SHP77 (cell line): ENCODE results near the gene EXOC6B.

Source experiments
- DNase-seq, 2 experiments: peaks; one replicate each; lab custom pipeline; 2025; lab: John Stamatoyannopoulos, UW

Gene EXOC6B

GRCh38 chr2:72789241-72789640, 36.6 kb downstream of the EXOC6B start:
- no peak for DNase-seq

- DNase-seq: no peak
Measured at GRCh38 chr2:72788756-72789155, 37.1 kb downstream of the EXOC6B start.

- no peak for DNase-seq
Measured at GRCh38 chr2:72785517-72785916, 40.3 kb downstream of the EXOC6B start.

- DNase-seq: no peak
Measured at GRCh38 chr2:72782520-72782919, 43.3 kb downstream of the EXOC6B start.

GRCh38 chr2:72781480-72781879, 44.4 kb downstream of the EXOC6B start:
- DNase-seq: no peak

- DNase-seq: no peak
Measured at GRCh38 chr2:72780477-72780876, 45.4 kb downstream of the EXOC6B start.

- DNase-seq: no peak
Measured at GRCh38 chr2:72779495-72779894, 46.3 kb downstream of the EXOC6B start.

- DNase-seq: no peak
Measured at GRCh38 chr2:72778410-72778809, 47.4 kb downstream of the EXOC6B start.

- peak; percentile 46 to 56 for DNase-seq
Measured at GRCh38 chr2:72770879-72771461, 54.9 kb downstream of the EXOC6B start.

- no peak for DNase-seq
Measured at GRCh38 chr2:72765997-72766609, 59.7 kb downstream of the EXOC6B start.

GRCh38 chr2:72762276-72762675, 63.6 kb downstream of the EXOC6B start:
- DNase-seq: no peak

GRCh38 chr2:72759755-72760154, 66.1 kb downstream of the EXOC6B start:
- DNase-seq: no peak

- no peak for DNase-seq
Measured at GRCh38 chr2:72757177-72757775, 68.6 kb downstream of the EXOC6B start.

- DNase-seq: no peak
Measured at GRCh38 chr2:72755647-72756423, 70.0 kb downstream of the EXOC6B start.

GRCh38 chr2:72754628-72755320, 71.1 kb downstream of the EXOC6B start:
- no peak for DNase-seq

- no peak for DNase-seq
Measured at GRCh38 chr2:72750977-72751639, 74.7 kb downstream of the EXOC6B start.

GRCh38 chr2:72750466-72750865, 75.4 kb downstream of the EXOC6B start:
- DNase-seq: no peak

GRCh38 chr2:72747344-72747743, 78.5 kb downstream of the EXOC6B start:
- DNase-seq: no peak

- peak; percentile 40 to 41 for DNase-seq
Measured at GRCh38 chr2:72745679-72746368, 80.0 kb downstream of the EXOC6B start.

- DNase-seq: no peak
Measured at GRCh38 chr2:72744049-72744448, 81.8 kb downstream of the EXOC6B start.

- no peak for DNase-seq
Measured at GRCh38 chr2:72743481-72743880, 82.4 kb downstream of the EXOC6B start.
